Measurements from ENCODE around the gene MYCBPAP.

GRCh38 chr17:50461550-50462132 is 46.6 kb upstream of the MYCBPAP start:
- TF ChIP-seq CTCF (IDR thresholded peaks at IDR 0.05; ENCODE audit: low read length), result no peak
- TF ChIP-seq EZH2phosphoT487 (IDR thresholded peaks at IDR 0.05; ENCODE audit: low read length), result no peak
